ENCODE measurements around the gene DCTD. TPM values are rescaled to one million over a fixed set of nuclear protein-coding genes. Genes with fewer than 3 reads are reported as not detected.

DCTD gene
- total and polyA plus RNA-seq, 2 experiments from 2014 or later: 39.3 to 40.3 TPM

GRCh38 chr4:182884040-182884439 is 33.1 kb downstream of the DCTD start:
- Histone ChIP-seq H3K4me2 (no peak overlapping the region), H2AFZ (no peak overlapping the region), H3K4me1 (ENCODE audit: insufficient read depth) (no peaks in the 10 kb centered on the region), H3F3A (replicated peaks; ENCODE audit: low read depth) (no peaks in the 10 kb centered on the region), H3K9me2 (ENCODE audit: insufficient read depth) (no peaks in the 10 kb centered on the region), H3K36me3 (ENCODE audit: insufficient read depth) (no peaks in the 10 kb centered on the region), H4K20me1 (replicated peaks; ENCODE audit: insufficient read depth) (no peaks in the 10 kb centered on the region), H3K27me3 (ENCODE audit: insufficient read depth) (no peaks in the 10 kb centered on the region), H3K79me2 (replicated peaks; ENCODE audit: insufficient read depth) (no peaks in the 10 kb centered on the region; the same call in 1 of the 2 replicates), H3K27ac (ENCODE audit: low read depth) (no peak overlapping the region), H3K4me3 (no peak overlapping the region)
- ATAC-seq (no peak), DNase-seq (ENCODE audit: low spot score) (no peak)
- H3K4me3 Mint-ChIP-seq: no peak overlapping the region
- no peaks in the 10 kb centered on the region for H3K27me3 Mint-ChIP-seq (ENCODE audit: insufficient read depth, low read depth, poor library complexity)
- no peak overlapping the region for H3K27ac Mint-ChIP-seq
- H3K9me3 Mint-ChIP-seq: peaks cover 15% of the 10 kb centered on the region
- TF ChIP-seq, protein P1, sequence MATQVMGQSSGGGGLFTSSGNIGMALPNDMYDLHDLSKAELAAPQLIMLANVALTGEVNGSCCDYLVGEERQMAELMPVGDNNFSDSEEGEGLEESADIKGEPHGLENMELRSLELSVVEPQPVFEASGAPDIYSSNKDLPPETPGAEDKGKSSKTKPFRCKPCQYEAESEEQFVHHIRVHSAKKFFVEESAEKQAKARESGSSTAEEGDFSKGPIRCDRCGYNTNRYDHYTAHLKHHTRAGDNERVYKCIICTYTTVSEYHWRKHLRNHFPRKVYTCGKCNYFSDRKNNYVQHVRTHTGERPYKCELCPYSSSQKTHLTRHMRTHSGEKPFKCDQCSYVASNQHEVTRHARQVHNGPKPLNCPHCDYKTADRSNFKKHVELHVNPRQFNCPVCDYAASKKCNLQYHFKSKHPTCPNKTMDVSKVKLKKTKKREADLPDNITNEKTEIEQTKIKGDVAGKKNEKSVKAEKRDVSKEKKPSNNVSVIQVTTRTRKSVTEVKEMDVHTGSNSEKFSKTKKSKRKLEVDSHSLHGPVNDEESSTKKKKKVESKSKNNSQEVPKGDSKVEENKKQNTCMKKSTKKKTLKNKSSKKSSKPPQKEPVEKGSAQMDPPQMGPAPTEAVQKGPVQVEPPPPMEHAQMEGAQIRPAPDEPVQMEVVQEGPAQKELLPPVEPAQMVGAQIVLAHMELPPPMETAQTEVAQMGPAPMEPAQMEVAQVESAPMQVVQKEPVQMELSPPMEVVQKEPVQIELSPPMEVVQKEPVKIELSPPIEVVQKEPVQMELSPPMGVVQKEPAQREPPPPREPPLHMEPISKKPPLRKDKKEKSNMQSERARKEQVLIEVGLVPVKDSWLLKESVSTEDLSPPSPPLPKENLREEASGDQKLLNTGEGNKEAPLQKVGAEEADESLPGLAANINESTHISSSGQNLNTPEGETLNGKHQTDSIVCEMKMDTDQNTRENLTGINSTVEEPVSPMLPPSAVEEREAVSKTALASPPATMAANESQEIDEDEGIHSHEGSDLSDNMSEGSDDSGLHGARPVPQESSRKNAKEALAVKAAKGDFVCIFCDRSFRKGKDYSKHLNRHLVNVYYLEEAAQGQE (IDR thresholded peaks at IDR 0.05; ENCODE audit: unreplicated experiment): no peak
- no peak for TF ChIP-seq ZNF114 (CRISPR knock-in tag; IDR thresholded peaks at IDR 0.05)
- TF ChIP-seq JUNB (IDR thresholded peaks at IDR 0.05; ENCODE audit: unreplicated experiment): no peak
- TF ChIP-seq POLR2AphosphoS5 (IDR thresholded peaks at IDR 0.05; ENCODE audit: low read depth): no peak
- no peak for TF ChIP-seq ETS1 (IDR thresholded peaks at IDR 0.05)
- TF ChIP-seq CREB1 (CRISPR knock-in tag; IDR thresholded peaks at IDR 0.05; ENCODE audit: low read depth): no peak
- TF ChIP-seq STAT1 (IDR thresholded peaks at IDR 0.05; ENCODE audit: unreplicated experiment): no peak
- no peak for TF ChIP-seq EZH2 (IDR thresholded peaks at IDR 0.05; ENCODE audit: low read depth, unreplicated experiment)
- TF ChIP-seq NANOG (IDR thresholded peaks at IDR 0.05; ENCODE audit: borderline replicate concordance): no peak
- no peak for TF ChIP-seq EZH2phosphoT487 (IDR thresholded peaks at IDR 0.05; ENCODE audit: unreplicated experiment)
- no peak for TF ChIP-seq ZNF462 (CRISPR knock-in tag; IDR thresholded peaks at IDR 0.05)
- TF ChIP-seq, protein P2, sequence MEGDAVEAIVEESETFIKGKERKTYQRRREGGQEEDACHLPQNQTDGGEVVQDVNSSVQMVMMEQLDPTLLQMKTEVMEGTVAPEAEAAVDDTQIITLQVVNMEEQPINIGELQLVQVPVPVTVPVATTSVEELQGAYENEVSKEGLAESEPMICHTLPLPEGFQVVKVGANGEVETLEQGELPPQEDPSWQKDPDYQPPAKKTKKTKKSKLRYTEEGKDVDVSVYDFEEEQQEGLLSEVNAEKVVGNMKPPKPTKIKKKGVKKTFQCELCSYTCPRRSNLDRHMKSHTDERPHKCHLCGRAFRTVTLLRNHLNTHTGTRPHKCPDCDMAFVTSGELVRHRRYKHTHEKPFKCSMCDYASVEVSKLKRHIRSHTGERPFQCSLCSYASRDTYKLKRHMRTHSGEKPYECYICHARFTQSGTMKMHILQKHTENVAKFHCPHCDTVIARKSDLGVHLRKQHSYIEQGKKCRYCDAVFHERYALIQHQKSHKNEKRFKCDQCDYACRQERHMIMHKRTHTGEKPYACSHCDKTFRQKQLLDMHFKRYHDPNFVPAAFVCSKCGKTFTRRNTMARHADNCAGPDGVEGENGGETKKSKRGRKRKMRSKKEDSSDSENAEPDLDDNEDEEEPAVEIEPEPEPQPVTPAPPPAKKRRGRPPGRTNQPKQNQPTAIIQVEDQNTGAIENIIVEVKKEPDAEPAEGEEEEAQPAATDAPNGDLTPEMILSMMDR (conservative IDR thresholded peaks at IDR 0.05; ENCODE audit: low read depth in 2 of 2): no peak
- no peak for TF ChIP-seq ZNF331 (CRISPR knock-in tag; IDR thresholded peaks at IDR 0.05; ENCODE audit: low read depth)
- peaks cover 62% of the 10 kb centered on the region for H3K36me3 Mint-ChIP-seq (ENCODE audit: low read depth)
- H3K4me1 Mint-ChIP-seq: no peaks in the 10 kb centered on the region; the same call in 2 of the 3 replicates
